Fibroblast of the aortic adventitia (primary cell): ENCODE results near the gene COX8C. TPM values are rescaled to one million over a fixed set of nuclear protein-coding genes. Genes with fewer than 3 reads are reported as not detected.

Experiments used
- DNase-seq: peaks from one replicate; pipeline ENCODE4 v3.0.0-alpha.2; 2010; ENCODE audit warnings: low read depth
- H3K4me3 ChIP-seq: 2 replicates; pipeline ENCODE4 v1.5.1; 2011; ENCODE audit warnings: low read depth, mild to moderate bottlenecking, control low read depth, low read length, moderate library complexity
- total RNA-seq: library from RNA; depleted of rRNA; stranded (reverse); fragments of >200 nt; gene quantifications from 2 replicates; pipeline ENCODE4 v1.2.3, GENCODE V29; 2012; ENCODE audit warnings: low replicate concordance
- TF ChIP-seq, protein P1 (sequence below): IDR thresholded peaks from 2 replicates; pipeline ENCODE4 v1.5.1; 2011; ENCODE audit warnings: mild to moderate bottlenecking, low read length, control low read depth, inconsistent platforms; ENCODE audit not compliant: insufficient read depth

The COX8C gene
- total RNA-seq, 1 donor: not detected

DNA sequence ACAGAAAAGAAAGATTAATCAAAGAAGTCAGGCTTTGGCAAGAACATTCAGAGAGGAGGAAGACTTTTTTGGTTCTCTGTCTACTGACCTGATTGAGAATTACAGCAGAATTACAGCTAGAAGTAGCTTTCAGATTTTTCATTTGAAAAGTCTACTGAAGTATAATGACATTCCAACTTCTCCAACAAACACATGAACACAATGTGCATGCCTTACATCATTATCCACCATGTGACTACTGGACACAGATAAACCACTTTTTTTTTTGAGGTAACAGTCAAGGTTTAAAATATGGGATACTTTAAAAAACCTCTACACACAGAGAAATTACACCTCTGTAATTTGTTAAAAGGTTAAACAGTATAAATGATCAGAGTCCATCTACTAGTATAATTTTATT lies 26.5 kb upstream of the COX8C start:
- no peak overlapping the region for H3K4me3 ChIP-seq
- TF ChIP-seq, protein P1, sequence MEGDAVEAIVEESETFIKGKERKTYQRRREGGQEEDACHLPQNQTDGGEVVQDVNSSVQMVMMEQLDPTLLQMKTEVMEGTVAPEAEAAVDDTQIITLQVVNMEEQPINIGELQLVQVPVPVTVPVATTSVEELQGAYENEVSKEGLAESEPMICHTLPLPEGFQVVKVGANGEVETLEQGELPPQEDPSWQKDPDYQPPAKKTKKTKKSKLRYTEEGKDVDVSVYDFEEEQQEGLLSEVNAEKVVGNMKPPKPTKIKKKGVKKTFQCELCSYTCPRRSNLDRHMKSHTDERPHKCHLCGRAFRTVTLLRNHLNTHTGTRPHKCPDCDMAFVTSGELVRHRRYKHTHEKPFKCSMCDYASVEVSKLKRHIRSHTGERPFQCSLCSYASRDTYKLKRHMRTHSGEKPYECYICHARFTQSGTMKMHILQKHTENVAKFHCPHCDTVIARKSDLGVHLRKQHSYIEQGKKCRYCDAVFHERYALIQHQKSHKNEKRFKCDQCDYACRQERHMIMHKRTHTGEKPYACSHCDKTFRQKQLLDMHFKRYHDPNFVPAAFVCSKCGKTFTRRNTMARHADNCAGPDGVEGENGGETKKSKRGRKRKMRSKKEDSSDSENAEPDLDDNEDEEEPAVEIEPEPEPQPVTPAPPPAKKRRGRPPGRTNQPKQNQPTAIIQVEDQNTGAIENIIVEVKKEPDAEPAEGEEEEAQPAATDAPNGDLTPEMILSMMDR: no peak
- peak; percentile 42 for DNase-seq

DNA sequence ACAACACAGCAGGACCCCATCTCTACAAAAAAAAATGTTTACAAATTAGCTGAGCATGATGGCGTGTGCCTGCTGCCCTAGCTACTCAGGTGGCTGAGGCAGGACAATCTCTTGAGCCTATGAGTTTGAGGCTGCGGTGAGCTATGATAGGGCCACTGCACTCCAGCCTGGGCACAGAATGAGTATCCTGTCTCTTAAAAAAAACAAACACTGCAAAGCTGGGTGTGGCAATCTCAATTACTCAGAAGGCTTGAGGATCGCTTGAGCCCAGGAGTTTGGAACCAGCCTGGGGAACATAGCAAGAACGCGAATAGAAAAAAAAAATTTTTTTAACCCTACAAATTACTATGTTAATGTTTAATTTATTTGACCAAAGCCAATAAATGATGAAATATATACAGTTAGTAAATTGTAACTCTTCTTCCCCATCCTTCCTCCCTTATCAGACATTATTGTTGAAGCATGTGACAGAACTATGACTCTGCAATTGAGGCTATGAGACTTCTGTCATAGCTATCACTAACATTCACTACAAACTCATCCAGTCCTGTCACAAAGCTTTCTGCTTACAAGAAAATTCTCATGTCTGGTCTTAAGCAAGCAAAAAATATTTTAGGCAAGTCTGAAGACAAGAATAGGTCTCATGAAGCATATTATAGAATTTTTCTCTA lies 23.9 kb upstream of the COX8C start:
- no peak overlapping the region for H3K4me3 ChIP-seq
- TF ChIP-seq, protein P1: no peak
- no peak for DNase-seq

DNA sequence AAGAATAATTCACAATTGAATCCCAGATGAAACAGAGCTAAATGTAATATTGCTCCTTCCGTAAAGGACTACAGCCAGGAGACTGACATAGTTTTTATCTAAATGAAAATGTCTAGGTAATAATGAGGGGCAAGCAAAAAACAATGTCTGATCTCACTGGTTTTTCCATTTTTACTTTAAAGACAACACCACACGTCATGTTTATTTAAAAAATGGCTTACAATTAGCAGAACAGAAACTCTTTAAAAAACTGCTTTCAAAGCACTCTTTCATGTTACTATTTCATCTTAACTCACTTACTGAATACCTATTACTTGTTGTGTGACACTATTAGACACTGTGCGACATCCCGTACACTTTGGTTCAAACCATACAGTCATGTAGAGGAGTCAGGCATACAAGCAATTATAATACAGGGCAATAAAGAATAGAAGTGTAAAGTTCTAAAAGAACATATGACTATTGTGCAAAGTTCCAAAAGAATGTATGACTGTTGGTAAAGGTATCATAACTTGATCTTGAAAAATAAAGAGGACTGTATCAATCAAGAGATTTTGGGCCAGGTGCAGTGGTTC lies 23.3 kb upstream of the COX8C start:
- no peak overlapping the region for H3K4me3 ChIP-seq
- DNase-seq: no peak
- TF ChIP-seq, protein P1: no peak

DNA sequence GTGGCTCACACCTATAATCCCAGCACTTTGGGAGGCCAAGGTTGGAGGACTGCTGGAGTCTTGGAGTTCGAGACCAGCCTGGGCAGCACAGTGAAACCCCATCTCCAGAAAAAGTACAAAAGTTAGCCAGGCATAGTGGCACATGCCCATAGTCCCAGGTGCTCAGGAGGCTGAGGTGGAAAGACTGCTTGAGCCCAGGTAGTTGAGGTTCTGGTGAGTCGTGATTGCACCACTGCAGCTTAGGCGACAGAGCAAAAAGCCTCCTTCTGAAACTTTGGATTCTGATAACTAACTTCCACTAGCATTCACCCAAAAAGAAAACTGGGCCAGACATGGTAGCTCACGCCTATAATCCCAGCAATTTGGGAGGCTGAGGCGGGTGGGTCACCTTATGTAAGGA lies 20.8 kb upstream of the COX8C start:
- TF ChIP-seq, protein P1: no peak
- no peak overlapping the region for H3K4me3 ChIP-seq
- no peak for DNase-seq

DNA sequence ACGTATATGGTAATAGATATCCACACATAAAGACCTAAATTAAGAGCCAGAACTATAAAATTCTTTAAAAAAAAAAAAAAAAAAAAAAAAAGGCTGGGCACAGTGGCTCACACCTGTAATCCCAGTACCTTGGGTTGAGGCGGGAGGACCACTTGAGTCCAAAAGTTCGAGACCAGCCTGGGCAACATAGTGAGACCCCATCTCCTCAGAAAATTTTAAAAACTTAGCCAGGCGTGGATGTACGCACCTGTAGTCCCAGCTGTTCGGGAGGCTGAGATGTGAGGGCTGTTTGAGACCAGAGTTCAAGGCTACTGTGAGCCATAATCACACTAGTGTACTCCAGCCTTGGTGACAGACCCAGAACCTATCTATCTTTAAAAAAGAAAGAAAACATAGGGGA lies 18.4 kb upstream of the COX8C start:
- H3K4me3 ChIP-seq: no peak overlapping the region
- DNase-seq: no peak

DNA sequence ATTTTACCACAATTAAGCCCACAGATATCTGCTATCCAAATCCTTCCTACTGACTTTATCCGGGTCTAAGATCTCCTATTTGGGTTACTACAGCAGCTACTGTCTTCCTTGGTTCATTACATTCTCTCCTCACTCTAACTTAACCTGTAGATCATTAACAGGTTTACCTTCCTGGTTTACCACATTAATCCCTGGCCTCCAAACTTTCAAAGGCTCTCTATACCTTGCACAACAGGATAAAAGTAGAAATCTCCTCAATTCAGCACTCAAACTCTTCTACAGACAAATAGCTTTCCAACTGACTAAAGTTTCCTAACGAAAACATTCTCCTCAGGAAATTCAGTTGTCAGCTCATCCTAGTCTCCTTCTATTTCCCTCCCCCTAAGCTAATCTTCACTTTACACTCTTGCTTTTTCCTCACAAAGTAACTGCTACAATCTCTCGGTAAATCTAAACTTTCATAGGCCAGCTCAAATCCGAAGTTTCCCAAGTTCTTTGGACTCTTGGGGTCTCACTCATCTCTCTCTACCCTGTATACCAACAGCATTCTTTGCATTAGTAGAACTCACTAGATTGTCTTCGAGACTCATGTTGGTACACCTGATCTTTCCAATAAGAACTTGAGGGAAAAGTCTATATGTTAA lies 16.9 kb upstream of the COX8C start:
- TF ChIP-seq, protein P1: no peak
- H3K4me3 ChIP-seq: no peak overlapping the region
- no peak for DNase-seq

More for the DNA sequence above, 18.4 kb upstream of the COX8C start:
- TF ChIP-seq, protein P1: no peak
